Measurements from ENCODE around the gene ZNF764.
"Not testable (repeated sequence)": the region's sequence is repeated elsewhere in the genome, so short reads cannot be mapped to it uniquely, and the experiment has no call there.

Gene ZNF764

GRCh38 chr16:30589582-30589981, 31.4 kb upstream of the ZNF764 start:
- not testable (repeated sequence) for H3K27me3 ChIP-seq (ENCODE audit: low read depth, low read length); H3K9me3 ChIP-seq (ENCODE audit: control insufficient read depth in 1 of 2, low read length in 2 of 2); H3K4me3 ChIP-seq (ENCODE audit: low read depth in 1 of 2, low read length in 2 of 2); H3K27ac ChIP-seq (ENCODE audit: low read length); H3K36me3 ChIP-seq (ENCODE audit: control insufficient read depth in 1 of 2, insufficient read depth in 2 of 2, low read length in 2 of 2)
- peaks cover 0 to 14% of the 10 kb centered on the region in 2 donors for H3K4me1 ChIP-seq (ENCODE audit: control insufficient read depth in 1 of 2, insufficient read depth in 2 of 2, low read length in 2 of 2)

- Histone ChIP-seq H3K4me1 (ENCODE audit: control insufficient read depth in 1 of 2, insufficient read depth in 2 of 2, low read length in 2 of 2) (peaks cover 0 to 18% of the 10 kb centered on the region in 2 donors), H3K36me3 (ENCODE audit: control insufficient read depth in 1 of 2, insufficient read depth in 2 of 2, low read length in 2 of 2) (peaks cover 0 to 5% of the 10 kb centered on the region in 2 donors), H3K27me3 (ENCODE audit: low read depth, low read length) (no peaks in the 10 kb centered on the region), H3K9me3 (ENCODE audit: control insufficient read depth in 1 of 2, low read length in 2 of 2) (no peaks in the 10 kb centered on the region), H3K4me3 (ENCODE audit: low read depth in 1 of 2, low read length in 2 of 2) (no peak overlapping the region), H3K27ac (ENCODE audit: low read length) (no peak overlapping the region)
These were observed 30.5 kb upstream of the ZNF764 start for GRCh38 chr16:30588651-30589050.

GRCh38 chr16:30585400-30586191, 27.4 kb upstream of the ZNF764 start, which contains the start of gene ZNF785:
Gene ZNF785, minus strand, starts transcription at chr16:30585697. Its CDS starts 86 bp downstream, at chr16:30585611.
- Histone ChIP-seq H3K4me3 (ENCODE audit: low read depth in 1 of 2, low read length in 2 of 2) (peak within 1 kb of the TSS; percentile 88 to 93), H3K27ac (ENCODE audit: low read length) (peak within 1 kb of the TSS; percentile 92), H3K4me1 (ENCODE audit: control insufficient read depth in 1 of 2, insufficient read depth in 2 of 2, low read length in 2 of 2) (peaks cover 0 to 22% of the 10 kb centered on the region in 2 donors), H3K36me3 (ENCODE audit: control insufficient read depth in 1 of 2, insufficient read depth in 2 of 2, low read length in 2 of 2) (peaks cover 5 to 21% of the 10 kb centered on the region in 2 donors), H3K9me3 (ENCODE audit: control insufficient read depth in 1 of 2, low read length in 2 of 2) (no peaks in the 10 kb centered on the region), H3K27me3 (ENCODE audit: low read depth, low read length) (no peaks in the 10 kb centered on the region)

- peak overlapping the region; percentile 88 to 93 for H3K4me3 ChIP-seq (ENCODE audit: low read depth in 1 of 2, low read length in 2 of 2)
- peaks cover 0 to 22% of the 10 kb centered on the region in 2 donors for H3K4me1 ChIP-seq (ENCODE audit: control insufficient read depth in 1 of 2, insufficient read depth in 2 of 2, low read length in 2 of 2)
- H3K9me3 ChIP-seq (ENCODE audit: control insufficient read depth in 1 of 2, low read length in 2 of 2): no peaks in the 10 kb centered on the region
- peaks cover 5 to 21% of the 10 kb centered on the region in 2 donors for H3K36me3 ChIP-seq (ENCODE audit: control insufficient read depth in 1 of 2, insufficient read depth in 2 of 2, low read length in 2 of 2)
- no peaks in the 10 kb centered on the region for H3K27me3 ChIP-seq (ENCODE audit: low read depth, low read length)
- peak overlapping the region; percentile 92 for H3K27ac ChIP-seq (ENCODE audit: low read length)
These were observed 26.8 kb upstream of the ZNF764 start for GRCh38 chr16:30585022-30585399.

GRCh38 chr16:30582611-30583340, 24.6 kb upstream of the ZNF764 start:
- no peaks in the 10 kb centered on the region for H3K9me3 ChIP-seq (ENCODE audit: control insufficient read depth in 1 of 2, low read length in 2 of 2)
- no peak overlapping the region for H3K27ac ChIP-seq (ENCODE audit: low read length)
- no peak overlapping the region for H3K4me3 ChIP-seq (ENCODE audit: low read depth in 1 of 2, low read length in 2 of 2)
- peaks cover 0 to 22% of the 10 kb centered on the region in 2 donors for H3K4me1 ChIP-seq (ENCODE audit: control insufficient read depth in 1 of 2, insufficient read depth in 2 of 2, low read length in 2 of 2)
- peaks cover 3 to 21% of the 10 kb centered on the region in 2 donors for H3K36me3 ChIP-seq (ENCODE audit: control insufficient read depth in 1 of 2, insufficient read depth in 2 of 2, low read length in 2 of 2)
- no peaks in the 10 kb centered on the region for H3K27me3 ChIP-seq (ENCODE audit: low read depth, low read length)

GRCh38 chr16:30581457-30581856, 23.3 kb upstream of the ZNF764 start:
- Histone ChIP-seq H3K27ac (ENCODE audit: low read length) (no peak overlapping the region), H3K9me3 (ENCODE audit: control insufficient read depth in 1 of 2, low read length in 2 of 2) (no peaks in the 10 kb centered on the region), H3K4me1 (ENCODE audit: control insufficient read depth in 1 of 2, insufficient read depth in 2 of 2, low read length in 2 of 2) (peaks cover 0 to 18% of the 10 kb centered on the region in 2 donors), H3K36me3 (ENCODE audit: control insufficient read depth in 1 of 2, insufficient read depth in 2 of 2, low read length in 2 of 2) (peaks cover 0 to 21% of the 10 kb centered on the region in 2 donors), H3K4me3 (ENCODE audit: low read depth in 1 of 2, low read length in 2 of 2) (no peak overlapping the region), H3K27me3 (ENCODE audit: low read depth, low read length) (no peaks in the 10 kb centered on the region)

GRCh38 chr16:30574678-30575077, 16.5 kb upstream of the ZNF764 start:
- Histone ChIP-seq H3K27ac (ENCODE audit: low read length) (no peak overlapping the region), H3K9me3 (ENCODE audit: control insufficient read depth in 1 of 2, low read length in 2 of 2) (no peaks in the 10 kb centered on the region), H3K27me3 (ENCODE audit: low read depth, low read length) (no peaks in the 10 kb centered on the region), H3K4me1 (ENCODE audit: control insufficient read depth in 1 of 2, insufficient read depth in 2 of 2, low read length in 2 of 2) (peaks cover 3 to 22% of the 10 kb centered on the region in 2 donors), H3K4me3 (ENCODE audit: low read depth in 1 of 2, low read length in 2 of 2) (no peak overlapping the region), H3K36me3 (ENCODE audit: control insufficient read depth in 1 of 2, insufficient read depth in 2 of 2, low read length in 2 of 2) (no peaks in the 10 kb centered on the region)

- Histone ChIP-seq H3K27ac (ENCODE audit: low read length) (peak within 1 kb of the TSS; percentile 93), H3K4me3 (ENCODE audit: low read depth in 1 of 2, low read length in 2 of 2) (peak within 1 kb of the TSS; percentile 77 to 84), H3K9me3 (ENCODE audit: control insufficient read depth in 1 of 2, low read length in 2 of 2) (no peaks in the 10 kb centered on the region), H3K36me3 (ENCODE audit: control insufficient read depth in 1 of 2, insufficient read depth in 2 of 2, low read length in 2 of 2) (no peaks in the 10 kb centered on the region), H3K4me1 (ENCODE audit: control insufficient read depth in 1 of 2, insufficient read depth in 2 of 2, low read length in 2 of 2) (peaks cover 3 to 23% of the 10 kb centered on the region in 2 donors), H3K27me3 (ENCODE audit: low read depth, low read length) (no peaks in the 10 kb centered on the region)
These were observed 13.5 kb upstream of the ZNF764 start, which contains the start of gene ZNF688 for GRCh38 chr16:30571445-30572322. Gene ZNF688, minus strand, starts transcription at chr16:30571714. Its CDS starts 85 bp downstream, at chr16:30571629.

GRCh38 chr16:30570636-30571444, 12.7 kb upstream of the ZNF764 start:
- no peaks in the 10 kb centered on the region for H3K27me3 ChIP-seq (ENCODE audit: low read depth, low read length)
- H3K4me3 ChIP-seq (ENCODE audit: low read depth in 1 of 2, low read length in 2 of 2): peak overlapping the region; percentile 77 to 84
- peak overlapping the region; percentile 93 for H3K27ac ChIP-seq (ENCODE audit: low read length)
- no peaks in the 10 kb centered on the region for H3K36me3 ChIP-seq (ENCODE audit: control insufficient read depth in 1 of 2, insufficient read depth in 2 of 2, low read length in 2 of 2)
- peaks cover 3 to 23% of the 10 kb centered on the region in 2 donors for H3K4me1 ChIP-seq (ENCODE audit: control insufficient read depth in 1 of 2, insufficient read depth in 2 of 2, low read length in 2 of 2)
- H3K9me3 ChIP-seq (ENCODE audit: control insufficient read depth in 1 of 2, low read length in 2 of 2): no peaks in the 10 kb centered on the region

Measured in muscle layer of duodenum (tissue), 2 donors.